ENCODE measurements around the gene TBL1X.

TBL1X gene

DNA sequence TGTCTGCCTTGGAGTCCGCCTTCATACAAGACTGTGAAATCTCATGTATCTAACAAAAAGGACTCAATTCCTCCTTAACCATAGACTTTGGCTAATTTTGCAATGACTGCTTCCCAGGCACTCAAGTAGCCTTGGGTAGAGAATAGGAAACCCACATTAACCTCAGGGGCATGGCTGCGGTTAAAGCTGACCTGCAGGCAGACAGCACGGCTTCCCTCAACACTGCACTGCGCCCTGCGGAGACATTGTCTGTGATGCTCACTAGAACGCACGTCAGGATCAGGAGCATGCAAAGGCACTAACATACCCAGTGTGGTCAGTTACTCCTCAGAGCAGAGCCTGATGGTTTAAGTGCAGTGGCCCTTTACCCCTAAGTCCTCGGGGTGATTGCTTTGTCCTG lies 311.1 kb downstream of the TBL1X start:
- no peak for DNase-seq

GRCh38 chrX:9781941-9782340 lies 317.1 kb downstream of the TBL1X start:
- DNase-seq, result no peak

GRCh38 chrX:9784332-9784731 lies 319.5 kb downstream of the TBL1X start:
- DNase-seq, result no peak

GRCh38 chrX:9785254-9785943 lies 320.5 kb downstream of the TBL1X start:
- no peak for DNase-seq

DNA sequence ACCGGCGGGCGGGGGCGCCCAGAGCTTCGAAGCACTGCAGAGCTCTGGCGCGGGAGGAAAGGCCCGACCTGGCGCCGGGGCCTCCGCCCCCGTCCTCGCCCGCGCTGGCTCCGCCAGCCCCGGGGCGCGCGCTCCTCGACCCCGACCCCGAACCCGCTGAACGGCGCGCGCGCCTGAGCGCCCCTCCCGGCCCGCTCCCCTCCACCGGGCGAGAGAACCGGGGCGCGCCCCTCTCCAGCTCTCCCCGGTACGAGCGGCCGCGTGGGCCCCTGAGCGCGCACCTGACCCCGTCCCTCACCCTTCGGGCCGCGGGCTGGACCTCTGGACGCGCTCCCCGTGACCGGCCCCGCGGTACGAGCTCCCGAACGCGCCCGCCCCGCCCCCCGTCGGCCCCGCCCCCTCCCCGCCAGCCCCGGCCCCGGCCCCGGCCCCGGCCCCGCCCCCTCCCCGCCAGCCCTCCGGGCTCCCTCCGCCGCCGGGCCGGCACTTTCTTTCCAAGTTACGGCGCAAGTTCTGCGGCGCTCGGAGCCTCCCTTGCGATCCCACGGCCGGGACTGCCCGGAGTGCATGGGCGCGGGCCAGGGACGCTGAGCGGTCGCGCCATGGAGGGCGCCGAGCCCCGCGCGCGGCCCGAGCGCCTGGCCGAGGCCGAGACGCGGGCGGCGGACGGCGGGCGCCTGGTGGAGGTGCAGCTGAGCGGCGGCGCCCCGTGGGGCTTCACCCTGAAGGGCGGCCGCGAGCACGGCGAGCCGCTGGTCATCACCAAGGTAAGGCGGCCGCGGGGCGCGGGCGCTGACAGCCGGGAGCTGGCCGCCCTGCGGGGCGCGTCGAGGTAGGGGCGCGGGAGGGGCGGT lies 321.3 kb downstream of the TBL1X start, which contains the start of gene SHROOM2:
Gene SHROOM2, plus strand, starts transcription at position 486 of the 854 bp plus-strand sequence. Its CDS starts 117 bp downstream, at position 603.
- DNase-seq, result no peak

DNA sequence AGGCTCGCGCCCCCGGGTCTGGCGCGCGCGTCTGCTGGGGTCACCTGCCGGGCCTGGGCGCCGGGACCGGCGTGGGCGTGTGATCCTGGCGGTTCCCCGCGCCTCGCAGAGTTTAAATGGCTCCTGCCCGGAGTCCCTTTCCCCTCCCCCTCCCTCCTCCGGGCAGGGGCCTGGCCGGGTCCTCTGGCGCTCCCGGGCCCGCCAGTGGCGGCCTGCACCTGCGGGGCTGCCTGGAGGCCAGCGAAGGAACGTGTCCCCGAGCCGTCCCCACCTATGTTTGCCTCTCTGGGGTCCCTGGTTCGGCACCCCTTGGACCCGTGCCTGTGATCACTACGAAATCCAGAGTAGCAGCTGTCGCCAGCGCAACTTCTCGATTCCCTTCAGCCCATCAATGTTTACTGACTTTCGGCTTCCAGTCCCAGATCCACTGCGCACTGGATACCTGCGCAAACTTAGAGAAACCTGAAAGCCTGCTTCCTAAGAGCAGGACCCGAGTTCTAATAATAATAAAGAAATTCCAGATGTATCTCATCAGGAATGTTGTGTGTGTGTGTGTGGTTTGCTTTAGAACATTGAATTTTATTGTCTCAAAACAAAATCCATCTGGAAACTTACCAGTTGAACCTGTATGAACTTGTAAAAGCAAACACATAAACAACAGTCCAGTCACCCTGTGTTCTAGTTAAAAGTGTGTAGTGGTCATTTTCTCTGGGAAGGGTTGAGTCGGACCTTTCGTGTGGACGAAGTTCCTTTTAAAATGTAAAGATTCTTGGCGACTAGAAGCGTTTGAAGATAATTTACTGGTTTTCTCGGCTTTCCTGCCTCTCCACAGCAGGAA lies 322.2 kb downstream of the TBL1X start:
- no peak for DNase-seq

GRCh38 chrX:9788911-9789310 lies 324.1 kb downstream of the TBL1X start:
- no peak for DNase-seq

GRCh38 chrX:9789555-9789954 lies 324.7 kb downstream of the TBL1X start:
- DNase-seq, result no peak
